Right renal cortex interstitium (tissue), 3 donors: Measurements from ENCODE around the gene TACR2. TPM values are rescaled to one million over a fixed set of nuclear protein-coding genes. Genes with fewer than 3 reads are reported as not detected.

Source experiments
- DNase-seq, 3 donors: peaks; one replicate each; pipeline ENCODE4 v3.0.0-alpha.2; 2013; ENCODE audit warnings: low read depth in 3 of 3, low spot score in 2 of 3
- polyA plus RNA-seq, 3 donors: library from polyadenylated mRNA; unstranded; fragments of 120-200 nt; gene quantifications; one replicate each; pipeline ENCODE4 v1.2.1, GENCODE V29; 2013; ENCODE audit not compliant: insufficient read length in 3 of 3

Gene TACR2
- polyA plus RNA-seq, 3 donors, result 0.10 to 0.28 (median 0.24) TPM

GRCh38 chr10:69405221-69405620, 11.5 kb downstream of the TACR2 start:
- no peak for DNase-seq

GRCh38 chr10:69404786-69405185, 11.9 kb downstream of the TACR2 start:
- no peak for DNase-seq

GRCh38 chr10:69403519-69403918, 13.2 kb downstream of the TACR2 start:
- no peak for DNase-seq

GRCh38 chr10:69403066-69403465, 13.7 kb downstream of the TACR2 start:
- no peak for DNase-seq

GRCh38 chr10:69402386-69402785, 14.3 kb downstream of the TACR2 start:
- DNase-seq, result no peak

GRCh38 chr10:69401416-69401815, 15.3 kb downstream of the TACR2 start:
- no peak for DNase-seq

- DNase-seq, result no peak
These were observed 15.8 kb downstream of the TACR2 start for GRCh38 chr10:69400936-69401335.

- no peak for DNase-seq
These were observed 18.3 kb downstream of the TACR2 start for GRCh38 chr10:69398466-69398865.

GRCh38 chr10:69397972-69398371, 18.7 kb downstream of the TACR2 start:
- DNase-seq, result no peak

GRCh38 chr10:69394020-69394419, 22.7 kb downstream of the TACR2 start:
- no peak for DNase-seq

- peak in 1 of 3 donors; percentile 76 for DNase-seq
These were observed 24.2 kb downstream of the TACR2 start for GRCh38 chr10:69392481-69393000.

GRCh38 chr10:69391158-69391557, 25.6 kb downstream of the TACR2 start:
- DNase-seq, result no peak

- DNase-seq, result no peak
These were observed 26.8 kb downstream of the TACR2 start for GRCh38 chr10:69389827-69390490.

GRCh38 chr10:69388488-69388887, 28.2 kb downstream of the TACR2 start:
- no peak for DNase-seq

GRCh38 chr10:69387500-69387899, 29.2 kb downstream of the TACR2 start:
- no peak for DNase-seq

- no peak for DNase-seq
These were observed 31.0 kb downstream of the TACR2 start for GRCh38 chr10:69385454-69386350.

- no peak for DNase-seq
These were observed 32.4 kb downstream of the TACR2 start for GRCh38 chr10:69384320-69384719.

- no peak for DNase-seq
These were observed 33.2 kb downstream of the TACR2 start for GRCh38 chr10:69383558-69383957.

GRCh38 chr10:69382382-69383117, 34.2 kb downstream of the TACR2 start:
- no peak for DNase-seq

- DNase-seq, result no peak
These were observed 36.9 kb downstream of the TACR2 start for GRCh38 chr10:69379800-69380199.

- no peak for DNase-seq
These were observed 38.8 kb downstream of the TACR2 start for GRCh38 chr10:69377933-69378332.
